Measurements from ENCODE around the gene TANGO6.

The TANGO6 gene

DNA sequence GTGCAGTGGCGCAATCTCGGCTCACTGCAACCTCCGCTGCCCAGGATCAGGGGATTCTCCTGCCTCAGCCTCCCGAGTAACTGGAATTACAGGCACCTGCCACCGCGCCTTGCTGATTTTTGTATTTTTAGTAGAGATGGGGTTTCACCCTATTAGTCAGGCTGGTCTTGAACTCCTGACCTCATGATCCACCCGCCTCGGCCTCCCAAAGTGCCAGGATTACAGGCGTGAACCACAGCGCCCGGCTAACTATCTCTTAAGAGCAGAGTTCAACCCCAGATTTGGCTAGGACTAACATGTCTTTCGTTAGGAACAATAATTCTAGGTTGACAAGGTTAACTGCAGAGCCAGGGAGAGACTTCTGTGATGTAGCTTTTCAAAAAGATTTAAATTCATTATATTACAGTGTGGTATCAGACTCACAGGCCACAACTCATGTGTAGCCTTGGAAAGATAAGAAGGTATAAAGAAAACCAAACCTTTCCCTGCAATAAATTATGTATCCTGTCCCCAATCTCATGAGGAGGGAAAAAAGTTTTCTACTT is 284.7 kb downstream of the TANGO6 start:
- H3K27me3 ChIP-seq: no peaks in the 10 kb centered on the region
- no peaks in the 10 kb centered on the region for H3K9me3 ChIP-seq
- TF ChIP-seq, protein P1, sequence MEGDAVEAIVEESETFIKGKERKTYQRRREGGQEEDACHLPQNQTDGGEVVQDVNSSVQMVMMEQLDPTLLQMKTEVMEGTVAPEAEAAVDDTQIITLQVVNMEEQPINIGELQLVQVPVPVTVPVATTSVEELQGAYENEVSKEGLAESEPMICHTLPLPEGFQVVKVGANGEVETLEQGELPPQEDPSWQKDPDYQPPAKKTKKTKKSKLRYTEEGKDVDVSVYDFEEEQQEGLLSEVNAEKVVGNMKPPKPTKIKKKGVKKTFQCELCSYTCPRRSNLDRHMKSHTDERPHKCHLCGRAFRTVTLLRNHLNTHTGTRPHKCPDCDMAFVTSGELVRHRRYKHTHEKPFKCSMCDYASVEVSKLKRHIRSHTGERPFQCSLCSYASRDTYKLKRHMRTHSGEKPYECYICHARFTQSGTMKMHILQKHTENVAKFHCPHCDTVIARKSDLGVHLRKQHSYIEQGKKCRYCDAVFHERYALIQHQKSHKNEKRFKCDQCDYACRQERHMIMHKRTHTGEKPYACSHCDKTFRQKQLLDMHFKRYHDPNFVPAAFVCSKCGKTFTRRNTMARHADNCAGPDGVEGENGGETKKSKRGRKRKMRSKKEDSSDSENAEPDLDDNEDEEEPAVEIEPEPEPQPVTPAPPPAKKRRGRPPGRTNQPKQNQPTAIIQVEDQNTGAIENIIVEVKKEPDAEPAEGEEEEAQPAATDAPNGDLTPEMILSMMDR (IDR thresholded peaks at IDR 0.05): no peak
- no peak overlapping the region for H3K4me3 ChIP-seq (ENCODE audit: low read depth in 1 of 2, low read length in 1 of 2)
- no peak overlapping the region for H3K27ac ChIP-seq
- H3K36me3 ChIP-seq: no peaks in the 10 kb centered on the region
- H3K4me1 ChIP-seq (ENCODE audit: control insufficient read depth in 1 of 2, insufficient read depth in 1 of 2, low read depth in 1 of 2, low read length in 1 of 2): peaks cover 14 to 18% of the 10 kb centered on the region in 2 experiments

DNA sequence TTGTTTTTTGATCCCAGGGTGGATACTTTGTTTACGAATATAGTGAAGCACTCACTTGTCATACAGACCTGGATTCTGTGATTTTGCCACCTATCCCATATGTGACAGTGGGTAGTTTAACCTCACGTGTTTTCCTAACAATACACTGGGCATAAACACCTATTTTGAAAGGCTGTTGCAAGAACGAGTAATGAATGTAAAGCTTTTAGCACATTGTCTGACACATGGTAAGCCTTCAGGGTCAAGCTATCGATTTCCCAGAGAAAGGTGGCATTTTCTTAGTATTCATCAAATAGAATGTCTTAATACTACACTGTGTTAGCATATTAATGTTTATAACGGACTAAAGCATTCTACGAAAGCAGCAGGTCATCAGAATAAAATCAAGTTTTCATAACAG is 287.1 kb downstream of the TANGO6 start:
- Histone ChIP-seq H3K36me3 (no peaks in the 10 kb centered on the region), H3K27ac (peak overlapping the region; percentile 92), H3K9me3 (no peaks in the 10 kb centered on the region), H3K4me3 (ENCODE audit: low read depth in 1 of 2, low read length in 1 of 2) (no peak overlapping the region), H3K4me1 (ENCODE audit: control insufficient read depth in 1 of 2, insufficient read depth in 1 of 2, low read depth in 1 of 2, low read length in 1 of 2) (peaks cover 17 to 20% of the 10 kb centered on the region in 2 experiments), H3K27me3 (no peaks in the 10 kb centered on the region)
- TF ChIP-seq, protein P1 (IDR thresholded peaks at IDR 0.05): no peak

DNA sequence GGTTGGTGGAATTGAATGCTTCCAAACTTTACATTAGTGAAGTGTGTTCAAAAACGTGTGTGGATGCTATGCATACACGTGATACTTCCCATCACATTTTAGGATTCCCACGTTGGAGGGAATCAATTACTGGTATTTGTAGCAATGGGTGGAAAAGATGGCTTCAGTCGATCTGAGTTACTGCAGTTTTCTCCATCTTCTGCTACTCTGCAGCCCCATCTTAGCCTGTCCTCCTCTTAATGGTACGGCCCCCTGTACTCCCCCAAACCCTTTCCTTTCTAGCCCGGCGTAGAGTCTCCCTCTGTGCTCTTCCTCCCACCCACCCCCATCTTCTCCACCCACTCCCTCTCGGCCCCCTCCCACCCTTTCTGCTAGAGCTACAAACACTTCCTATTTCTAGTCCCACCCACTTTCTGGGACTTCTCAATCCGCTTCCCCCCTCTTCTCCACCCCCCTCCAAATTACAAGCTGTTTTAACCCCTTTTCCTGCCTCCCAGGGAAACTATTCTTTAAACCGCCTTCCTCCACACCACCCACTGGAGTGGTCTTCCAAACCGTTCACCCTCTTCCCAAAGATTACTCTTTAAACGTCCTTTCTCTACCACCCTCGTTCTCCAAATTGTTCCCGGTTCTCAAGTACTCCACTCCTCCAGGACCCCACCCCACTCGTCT is 288.0 kb downstream of the TANGO6 start:
- no peaks in the 10 kb centered on the region for H3K9me3 ChIP-seq
- TF ChIP-seq, protein P1 (IDR thresholded peaks at IDR 0.05): no peak
- H3K36me3 ChIP-seq: no peaks in the 10 kb centered on the region
- no peaks in the 10 kb centered on the region for H3K27me3 ChIP-seq
- H3K4me3 ChIP-seq (ENCODE audit: low read depth in 1 of 2, low read length in 1 of 2): peak overlapping the region; percentile 85 to 88
- peaks cover 17 to 20% of the 10 kb centered on the region in 2 experiments for H3K4me1 ChIP-seq (ENCODE audit: control insufficient read depth in 1 of 2, insufficient read depth in 1 of 2, low read depth in 1 of 2, low read length in 1 of 2)
- peak overlapping the region; percentile 92 for H3K27ac ChIP-seq

DNA sequence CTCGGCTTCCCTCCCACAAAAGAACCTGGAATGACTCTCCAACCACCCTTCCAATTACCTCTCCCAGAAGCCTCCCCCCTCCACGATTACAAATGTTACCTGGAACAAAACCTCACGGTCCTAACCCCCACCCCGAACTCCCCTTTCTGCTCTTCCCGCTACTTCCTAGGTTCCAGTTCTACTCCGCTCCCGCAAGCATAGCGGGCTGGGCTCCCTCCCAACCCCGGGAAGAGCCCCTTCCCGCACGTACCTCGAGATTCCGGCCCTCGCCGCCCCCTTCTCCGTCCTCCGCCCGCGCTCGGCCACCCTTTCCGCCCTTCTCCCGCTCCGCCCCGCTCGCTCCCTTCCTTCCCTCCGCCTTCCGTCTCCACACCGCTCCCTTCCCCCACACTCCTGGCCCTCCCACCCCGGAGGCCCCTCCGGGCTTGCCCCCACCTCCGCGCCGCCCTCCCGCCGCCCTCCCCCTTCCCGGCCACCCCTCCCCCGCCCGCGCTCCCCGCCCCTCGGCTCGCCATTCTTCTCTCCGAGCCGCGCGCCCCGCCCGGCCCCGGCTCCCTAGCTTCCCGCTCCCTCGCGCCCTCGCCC is 288.6 kb downstream of the TANGO6 start:
- peak overlapping the region; percentile 92 for H3K27ac ChIP-seq
- no peaks in the 10 kb centered on the region for H3K36me3 ChIP-seq

DNA sequence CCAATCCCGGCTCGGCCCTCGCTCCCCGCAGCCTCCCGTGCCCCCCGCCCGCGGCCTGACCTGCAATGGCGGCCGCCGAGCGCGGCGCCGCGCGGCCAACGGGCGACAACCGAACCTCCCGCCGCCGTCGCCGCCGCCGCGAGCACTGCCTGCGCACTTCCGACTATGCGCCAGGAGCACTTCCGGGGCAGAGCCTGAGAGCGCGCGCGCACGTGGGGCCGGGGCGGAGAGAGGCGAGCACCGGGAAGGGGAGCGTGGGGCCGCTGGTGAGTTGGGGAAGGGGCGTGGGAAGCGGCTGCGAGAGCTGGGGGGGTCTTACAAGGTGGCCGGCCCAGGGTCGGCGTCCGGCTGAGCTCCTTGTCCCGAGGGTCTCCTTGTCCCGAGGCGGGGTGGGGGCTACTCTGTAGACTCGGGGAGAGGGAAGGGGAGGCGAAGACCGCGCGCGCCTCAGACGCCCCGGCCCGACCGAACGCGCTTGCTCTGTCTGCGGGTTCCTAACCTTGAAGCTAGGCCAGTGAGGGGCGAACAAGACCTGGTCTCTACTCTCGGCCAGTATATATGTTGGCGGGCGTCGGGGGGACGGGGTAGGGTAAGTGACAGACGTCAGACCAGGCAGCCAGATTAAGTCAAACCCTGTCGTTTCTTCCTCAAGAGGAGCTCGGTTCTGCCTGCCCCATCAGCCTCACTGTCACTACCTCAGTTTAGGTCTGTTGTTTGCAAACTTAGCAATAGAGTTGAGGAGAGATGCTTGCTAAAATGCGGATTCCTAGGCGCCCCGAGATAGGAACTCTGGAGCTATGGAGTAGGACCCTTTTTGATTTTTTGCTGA is 289.3 kb downstream of the TANGO6 start, which contains the start of the genes CHTF8 and UTP4:
CHTF8 (minus strand) TSS at position 165 of the 829 bp plus-strand sequence. CDS start 11,130 bp downstream, outside the sequence.
UTP4 (plus strand) TSS at position 226 of the 829 bp plus-strand sequence. CDS start 811 bp downstream, outside the sequence.
- H3K4me3 ChIP-seq (ENCODE audit: low read depth in 1 of 2, low read length in 1 of 2): peak within 1 kb of the TSS; percentile 85 to 88
- H3K36me3 ChIP-seq: no peaks in the 10 kb centered on the region
- peak within 1 kb of the TSS; percentile 92 for H3K27ac ChIP-seq
- H3K9me3 ChIP-seq: no peaks in the 10 kb centered on the region
- no peaks in the 10 kb centered on the region for H3K27me3 ChIP-seq
- TF ChIP-seq, protein P1 (IDR thresholded peaks at IDR 0.05): peak; percentile 48
- H3K4me1 ChIP-seq (ENCODE audit: control insufficient read depth in 1 of 2, insufficient read depth in 1 of 2, low read depth in 1 of 2, low read length in 1 of 2): peaks cover 17 to 20% of the 10 kb centered on the region in 2 experiments

More for the DNA sequence above, 288.6 kb downstream of the TANGO6 start:
- Histone ChIP-seq H3K4me3 (ENCODE audit: low read depth in 1 of 2, low read length in 1 of 2) (peak overlapping the region; percentile 85 to 88), H3K27me3 (no peaks in the 10 kb centered on the region), H3K9me3 (no peaks in the 10 kb centered on the region), H3K4me1 (ENCODE audit: control insufficient read depth in 1 of 2, insufficient read depth in 1 of 2, low read depth in 1 of 2, low read length in 1 of 2) (peaks cover 17 to 20% of the 10 kb centered on the region in 2 experiments)
- TF ChIP-seq, protein P1 (IDR thresholded peaks at IDR 0.05): no peak
